Purkinje cell (primary cell): ENCODE data around the gene LPCAT3. TPM values are rescaled to one million over a fixed set of nuclear protein-coding genes. Genes with fewer than 3 reads are reported as not detected.

ENCODE experiments used
- polyA plus RNA-seq: library from polyadenylated mRNA; unstranded; fragments of >200 nt; fragmentation: Nextera tagmentation; gene quantifications from 2 replicates; pipeline ENCODE4 v1.2.1, GENCODE V29; 2014

Gene LPCAT3
- 4.4 and 5.9 TPM in 2 replicates for polyA plus RNA-seq

GRCh38 chr12:7018350-7019042, at the start of gene LPCAT3:
Gene LPCAT3 (minus strand): TSS chr12:7018476. CDS start chr12:7018424, 52 bp downstream.

GRCh38 chr12:7060353-7060954, 42.2 kb upstream of the LPCAT3 start, which contains the start of gene C1S:
Gene C1S (plus strand): TSS chr12:7060718. CDS start chr12:7061913, 1,195 bp downstream.

GRCh38 chr12:6950811-6951540, 67.3 kb downstream of the LPCAT3 start, which contains the start of gene PTPN6:
Gene PTPN6 (plus strand): TSS chr12:6951356. CDS start chr12:6951513, 157 bp downstream.

GRCh38 chr12:6943722-6944380, 74.4 kb downstream of the LPCAT3 start, which contains the start of the genes C12orf57 and RNU7-1:
Gene C12orf57 (plus strand): TSS chr12:6944022. CDS start chr12:6944122, 100 bp downstream.
Gene RNU7-1 (plus strand): TSS chr12:6943816.

GRCh38 chr12:6927379-6928021, 90.8 kb downstream of the LPCAT3 start, which contains the start of gene ATN1:
Gene ATN1 (plus strand): TSS chr12:6927959. CDS start chr12:6934002, 6,043 bp downstream.

Other genes with a start within 250 kb of the LPCAT3 start
- gene LAG3, start 246.0 kb downstream of the LPCAT3 start, polyA plus RNA-seq = not detected in 2 replicates
- 0.27 and 1.4 TPM in 2 replicates for gene CD4, start 228.9 kb downstream of the LPCAT3 start, polyA plus RNA-seq
- gene GPR162, start 196.7 kb downstream of the LPCAT3 start, polyA plus RNA-seq = 3.8 and 14.6 TPM in 2 replicates
- 0.34 and 1.6 TPM in 2 replicates for gene P3H3, start 190.1 kb downstream of the LPCAT3 start, polyA plus RNA-seq
- 0.29 and 1.1 TPM in 2 replicates for gene GNB3, start 177.6 kb downstream of the LPCAT3 start, polyA plus RNA-seq
- gene CDCA3, start 167.2 kb downstream of the LPCAT3 start, polyA plus RNA-seq = 0.21 and 0.51 TPM in 2 replicates
- 10.5 and 14.9 TPM in 2 replicates for gene USP5, start 166.3 kb downstream of the LPCAT3 start, polyA plus RNA-seq
- 1,435 and 2,077 TPM in 2 replicates for gene TPI1, start 150.9 kb downstream of the LPCAT3 start, polyA plus RNA-seq
- 0.55 TPM in 1 of 2 replicates, not detected in the other for gene SPSB2, start 145.2 kb downstream of the LPCAT3 start, polyA plus RNA-seq
- 3.5 and 6.7 TPM in 2 replicates for gene LRRC23, start 113.7 kb downstream of the LPCAT3 start, polyA plus RNA-seq
- 224 and 335 TPM in 2 replicates for gene ENO2, start 103.9 kb downstream of the LPCAT3 start, polyA plus RNA-seq
- 1.6 and 2.4 TPM in 2 replicates for gene ATN1, start 90.5 kb downstream of the LPCAT3 start, polyA plus RNA-seq
- not detected in 2 replicates for gene RNU7-1, start 74.7 kb downstream of the LPCAT3 start, polyA plus RNA-seq
- gene C12orf57, start 74.5 kb downstream of the LPCAT3 start, polyA plus RNA-seq = 313 and 357 TPM in 2 replicates
- 0.39 TPM in 1 of 2 replicates, not detected in the other for gene PTPN6, start 67.1 kb downstream of the LPCAT3 start, polyA plus RNA-seq
- 66.1 and 89.6 TPM in 2 replicates for gene PHB2, start 47.8 kb downstream of the LPCAT3 start, polyA plus RNA-seq
- 36.1 and 37.1 TPM in 2 replicates for gene EMG1, start 47.6 kb downstream of the LPCAT3 start, polyA plus RNA-seq
- 9.1 and 16.7 TPM in 2 replicates for gene C1S, start 42.2 kb upstream of the LPCAT3 start, polyA plus RNA-seq
- 0.78 and 8.0 TPM in 2 replicates for gene C1R, start 74.0 kb upstream of the LPCAT3 start, polyA plus RNA-seq
- 2.8 and 4.1 TPM in 2 replicates for gene C1RL, start 90.7 kb upstream of the LPCAT3 start, polyA plus RNA-seq
- gene RBP5, start 110.4 kb upstream of the LPCAT3 start, polyA plus RNA-seq = 1.4 TPM in 1 of 2 replicates, not detected in the other
- gene CLSTN3, start 111.9 kb upstream of the LPCAT3 start, polyA plus RNA-seq = 125 and 134 TPM in 2 replicates
- gene PEX5, start 171.2 kb upstream of the LPCAT3 start, polyA plus RNA-seq = 4.6 and 5.6 TPM in 2 replicates